ENCODE measurements around the gene NAALADL2.

GRCh38 chr3:175608356-175608755 lies 749.2 kb downstream of the NAALADL2 start:
- TF ChIP-seq PBX3 (IDR thresholded peaks at IDR 0.05) (no peak), CTCF (IDR thresholded peaks at IDR 0.05) (no peak), POLR2A (IDR thresholded peaks at IDR 0.05; ENCODE audit: low read length) (no peak), RNF2 (IDR thresholded peaks at IDR 0.05; ENCODE audit: borderline replicate concordance, low read depth) (no peak), EP300 (IDR thresholded peaks at IDR 0.05) (no peak), HOXB5 (CRISPR knock-in tag; IDR thresholded peaks at IDR 0.05) (no peak), EHMT2 (IDR thresholded peaks at IDR 0.05; ENCODE audit: low read depth) (no peak), REST (IDR thresholded peaks at IDR 0.05) (no peak), HMGXB4 (CRISPR knock-in tag; IDR thresholded peaks at IDR 0.05; ENCODE audit: borderline replicate concordance) (no peak), RFX5 (IDR thresholded peaks at IDR 0.05) (no peak)

Data from A549 (cell line).